Measurements from ENCODE around the gene FKBP8.

FKBP8 gene

DNA sequence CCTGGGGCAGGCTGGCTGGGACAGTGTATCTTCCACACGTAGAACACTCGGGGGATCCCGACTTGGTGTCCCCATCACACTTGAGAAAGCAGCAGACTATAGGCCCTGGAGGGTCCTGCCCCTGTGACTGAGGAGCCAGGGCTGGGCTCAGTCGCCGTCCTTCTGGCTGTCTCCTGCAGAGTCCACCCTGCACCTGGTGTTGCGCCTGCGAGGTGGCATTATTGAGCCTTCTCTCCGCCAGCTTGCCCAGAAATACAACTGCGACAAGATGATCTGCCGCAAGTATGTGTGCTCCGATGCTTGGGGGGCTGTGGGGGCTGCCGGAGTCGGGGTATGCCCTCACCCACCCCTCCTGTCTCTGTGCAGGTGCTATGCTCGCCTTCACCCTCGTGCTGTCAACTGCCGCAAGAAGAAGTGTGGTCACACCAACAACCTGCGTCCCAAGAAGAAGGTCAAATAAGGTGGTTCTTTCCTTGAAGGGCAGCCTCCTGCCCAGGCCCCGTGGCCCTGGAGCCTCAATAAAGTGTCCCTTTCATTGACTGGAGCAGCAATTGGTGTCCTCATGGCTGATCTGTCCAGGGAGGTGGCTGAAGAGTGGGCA is 31.4 kb upstream of the FKBP8 start (continued):
- TF ChIP-seq ZC3H10 (CRISPR knock-in tag; IDR thresholded peaks at IDR 0.05) (no peak), ZNF70 (CRISPR knock-in tag; IDR thresholded peaks at IDR 0.05) (no peak), OSR1 (CRISPR knock-in tag; IDR thresholded peaks at IDR 0.05) (no peak), ZNF565 (CRISPR knock-in tag; conservative IDR thresholded peaks at IDR 0.05; ENCODE audit: low read depth) (no peak)
- TF ChIP-seq, protein P1, sequence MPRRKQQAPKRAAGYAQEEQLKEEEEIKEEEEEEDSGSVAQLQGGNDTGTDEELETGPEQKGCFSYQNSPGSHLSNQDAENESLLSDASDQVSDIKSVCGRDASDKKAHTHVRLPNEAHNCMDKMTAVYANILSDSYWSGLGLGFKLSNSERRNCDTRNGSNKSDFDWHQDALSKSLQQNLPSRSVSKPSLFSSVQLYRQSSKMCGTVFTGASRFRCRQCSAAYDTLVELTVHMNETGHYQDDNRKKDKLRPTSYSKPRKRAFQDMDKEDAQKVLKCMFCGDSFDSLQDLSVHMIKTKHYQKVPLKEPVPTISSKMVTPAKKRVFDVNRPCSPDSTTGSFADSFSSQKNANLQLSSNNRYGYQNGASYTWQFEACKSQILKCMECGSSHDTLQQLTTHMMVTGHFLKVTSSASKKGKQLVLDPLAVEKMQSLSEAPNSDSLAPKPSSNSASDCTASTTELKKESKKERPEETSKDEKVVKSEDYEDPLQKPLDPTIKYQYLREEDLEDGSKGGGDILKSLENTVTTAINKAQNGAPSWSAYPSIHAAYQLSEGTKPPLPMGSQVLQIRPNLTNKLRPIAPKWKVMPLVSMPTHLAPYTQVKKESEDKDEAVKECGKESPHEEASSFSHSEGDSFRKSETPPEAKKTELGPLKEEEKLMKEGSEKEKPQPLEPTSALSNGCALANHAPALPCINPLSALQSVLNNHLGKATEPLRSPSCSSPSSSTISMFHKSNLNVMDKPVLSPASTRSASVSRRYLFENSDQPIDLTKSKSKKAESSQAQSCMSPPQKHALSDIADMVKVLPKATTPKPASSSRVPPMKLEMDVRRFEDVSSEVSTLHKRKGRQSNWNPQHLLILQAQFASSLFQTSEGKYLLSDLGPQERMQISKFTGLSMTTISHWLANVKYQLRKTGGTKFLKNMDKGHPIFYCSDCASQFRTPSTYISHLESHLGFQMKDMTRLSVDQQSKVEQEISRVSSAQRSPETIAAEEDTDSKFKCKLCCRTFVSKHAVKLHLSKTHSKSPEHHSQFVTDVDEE (CRISPR knock-in tag; IDR thresholded peaks at IDR 0.05): no peak

DNA sequence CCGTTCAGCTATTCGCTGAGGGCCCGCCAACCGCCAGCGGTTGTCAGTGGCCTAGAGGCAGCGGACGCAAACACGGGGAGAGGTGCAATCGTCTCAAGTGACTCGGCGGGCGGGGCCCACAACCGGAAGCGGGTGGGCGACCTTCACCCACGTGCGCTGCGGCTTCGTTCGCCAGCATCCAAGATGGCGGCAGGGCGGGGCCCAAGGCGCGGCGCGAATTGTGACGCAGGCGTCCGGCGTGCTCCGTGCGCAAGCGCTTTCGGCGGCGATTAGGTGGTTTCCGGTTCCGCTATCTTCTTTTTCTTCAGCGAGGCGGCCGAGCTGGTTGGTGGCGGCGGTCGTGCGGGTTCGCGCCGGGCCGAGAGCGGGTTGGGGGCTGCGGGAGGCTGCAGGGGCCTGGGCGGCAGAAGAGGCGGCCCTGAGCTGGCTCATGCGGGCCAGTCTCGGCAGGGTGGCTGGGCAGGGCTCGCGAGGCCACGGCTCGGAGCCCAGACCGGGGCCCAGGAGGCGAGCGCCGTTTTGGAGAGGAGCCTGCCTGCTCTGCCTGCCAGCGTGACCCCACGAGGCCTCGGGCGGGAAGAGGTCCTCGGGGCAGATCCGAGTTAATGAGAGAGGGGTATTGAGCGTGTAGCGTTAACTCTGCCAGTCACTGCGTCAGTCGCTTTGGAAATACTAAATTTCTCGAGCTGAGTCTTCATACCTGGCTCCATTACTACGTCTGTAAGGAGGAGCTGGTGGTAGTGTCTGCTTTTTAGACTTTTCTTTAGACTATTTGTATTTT is 28.4 kb upstream of the FKBP8 start, which contains the start of gene UBA52:
Gene UBA52, plus strand, starts transcription at position 294 of the 781 bp plus-strand sequence. CDS start 1,444 bp downstream, outside the sequence.
- TF ChIP-seq ZFP30 (CRISPR knock-in tag; IDR thresholded peaks at IDR 0.05): no peak
- no peak for TF ChIP-seq SNAI2 (CRISPR knock-in tag; IDR thresholded peaks at IDR 0.05)
- TF ChIP-seq ZC3H10 (CRISPR knock-in tag; IDR thresholded peaks at IDR 0.05): 0 out of 2 replicates have a peak, but pooled peaks have one; percentile 5
- no peak for TF ChIP-seq ZNF8 (CRISPR knock-in tag; IDR thresholded peaks at IDR 0.05)
- no peak for TF ChIP-seq ZFP3 (CRISPR knock-in tag; IDR thresholded peaks at IDR 0.05)
- peak; percentile 97 for ATAC-seq

DNA sequence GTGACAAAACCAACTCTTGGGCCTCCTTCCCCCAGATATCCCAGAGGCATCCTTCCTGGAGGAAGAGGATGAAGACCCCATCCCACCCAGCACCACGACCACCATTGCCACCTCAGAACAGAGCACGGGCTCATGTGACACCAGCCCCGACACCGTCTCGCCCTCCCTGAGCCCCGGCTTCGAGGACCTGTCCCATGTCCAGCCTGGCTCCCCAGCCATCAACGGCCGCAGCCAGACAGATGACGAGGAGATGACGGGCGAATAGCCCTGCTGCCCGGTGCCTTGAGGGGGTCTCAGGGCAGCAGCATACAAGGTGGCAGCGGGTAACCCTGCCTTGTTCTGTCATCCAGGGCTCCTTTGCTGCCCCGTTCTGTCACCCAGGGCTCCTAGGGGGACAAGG is 25.0 kb upstream of the FKBP8 start:
- ATAC-seq: no peak

DNA sequence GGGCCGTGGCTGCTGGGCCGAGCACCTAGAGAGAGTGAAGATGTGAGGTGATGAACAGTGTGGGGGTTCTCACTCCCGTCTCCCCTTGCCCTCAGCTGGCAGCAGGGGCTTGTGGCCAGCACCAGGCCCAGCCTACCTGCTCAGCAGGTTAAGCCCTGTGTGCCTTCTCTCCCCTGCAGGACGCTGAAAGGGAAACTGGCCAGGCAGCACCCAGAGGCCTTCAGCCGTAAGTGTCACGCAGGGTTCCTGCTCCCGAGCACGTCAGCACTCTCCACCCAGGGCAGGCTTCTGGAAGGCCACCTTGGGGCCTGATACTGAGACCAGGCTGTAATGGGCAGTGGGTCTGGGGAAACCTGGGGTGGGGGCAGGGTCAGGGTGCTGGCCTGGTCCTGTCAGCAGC is 23.6 kb upstream of the FKBP8 start:
- ATAC-seq: no peak
- TF ChIP-seq OSR1 (CRISPR knock-in tag; IDR thresholded peaks at IDR 0.05) (no peak), ZFP30 (CRISPR knock-in tag; IDR thresholded peaks at IDR 0.05) (no peak)
- TF ChIP-seq, protein P2, sequence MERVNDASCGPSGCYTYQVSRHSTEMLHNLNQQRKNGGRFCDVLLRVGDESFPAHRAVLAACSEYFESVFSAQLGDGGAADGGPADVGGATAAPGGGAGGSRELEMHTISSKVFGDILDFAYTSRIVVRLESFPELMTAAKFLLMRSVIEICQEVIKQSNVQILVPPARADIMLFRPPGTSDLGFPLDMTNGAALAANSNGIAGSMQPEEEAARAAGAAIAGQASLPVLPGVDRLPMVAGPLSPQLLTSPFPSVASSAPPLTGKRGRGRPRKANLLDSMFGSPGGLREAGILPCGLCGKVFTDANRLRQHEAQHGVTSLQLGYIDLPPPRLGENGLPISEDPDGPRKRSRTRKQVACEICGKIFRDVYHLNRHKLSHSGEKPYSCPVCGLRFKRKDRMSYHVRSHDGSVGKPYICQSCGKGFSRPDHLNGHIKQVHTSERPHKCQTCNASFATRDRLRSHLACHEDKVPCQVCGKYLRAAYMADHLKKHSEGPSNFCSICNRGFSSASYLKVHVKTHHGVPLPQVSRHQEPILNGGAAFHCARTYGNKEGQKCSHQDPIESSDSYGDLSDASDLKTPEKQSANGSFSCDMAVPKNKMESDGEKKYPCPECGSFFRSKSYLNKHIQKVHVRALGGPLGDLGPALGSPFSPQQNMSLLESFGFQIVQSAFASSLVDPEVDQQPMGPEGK (CRISPR knock-in tag; IDR thresholded peaks at IDR 0.05; ENCODE audit: borderline replicate concordance): no peak
- TF ChIP-seq, protein P3, sequence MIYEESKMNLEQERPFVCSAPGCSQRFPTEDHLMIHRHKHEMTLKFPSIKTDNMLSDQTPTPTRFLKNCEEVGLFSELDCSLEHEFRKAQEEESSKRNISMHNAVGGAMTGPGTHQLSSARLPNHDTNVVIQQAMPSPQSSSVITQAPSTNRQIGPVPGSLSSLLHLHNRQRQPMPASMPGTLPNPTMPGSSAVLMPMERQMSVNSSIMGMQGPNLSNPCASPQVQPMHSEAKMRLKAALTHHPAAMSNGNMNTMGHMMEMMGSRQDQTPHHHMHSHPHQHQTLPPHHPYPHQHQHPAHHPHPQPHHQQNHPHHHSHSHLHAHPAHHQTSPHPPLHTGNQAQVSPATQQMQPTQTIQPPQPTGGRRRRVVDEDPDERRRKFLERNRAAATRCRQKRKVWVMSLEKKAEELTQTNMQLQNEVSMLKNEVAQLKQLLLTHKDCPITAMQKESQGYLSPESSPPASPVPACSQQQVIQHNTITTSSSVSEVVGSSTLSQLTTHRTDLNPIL (CRISPR knock-in tag; IDR thresholded peaks at IDR 0.05; ENCODE audit: low read depth): no peak

More for the DNA sequence above, 25.0 kb upstream of the FKBP8 start:
- no peak for TF ChIP-seq ZNF8 (CRISPR knock-in tag; IDR thresholded peaks at IDR 0.05)
- TF ChIP-seq ESRRG (CRISPR knock-in tag; IDR thresholded peaks at IDR 0.05): no peak
- no peak for TF ChIP-seq GLIS3 (CRISPR knock-in tag; IDR thresholded peaks at IDR 0.05)
- TF ChIP-seq, protein P2 (CRISPR knock-in tag; IDR thresholded peaks at IDR 0.05; ENCODE audit: borderline replicate concordance): no peak
- TF ChIP-seq TOX (CRISPR knock-in tag; IDR thresholded peaks at IDR 0.05; ENCODE audit: borderline replicate concordance): no peak
- no peak for TF ChIP-seq SNAI2 (CRISPR knock-in tag; IDR thresholded peaks at IDR 0.05)
- TF ChIP-seq ZNF565 (CRISPR knock-in tag; conservative IDR thresholded peaks at IDR 0.05; ENCODE audit: low read depth): no peak
- TF ChIP-seq, protein P1 (CRISPR knock-in tag; IDR thresholded peaks at IDR 0.05): no peak
- no peak for TF ChIP-seq ISL1 (CRISPR knock-in tag; IDR thresholded peaks at IDR 0.05)
- TF ChIP-seq, protein P3 (CRISPR knock-in tag; IDR thresholded peaks at IDR 0.05; ENCODE audit: low read depth): no peak
